NCI-H345 (cell line): ENCODE data around the gene OS9.

ENCODE experiments used
- DNase-seq: peaks from one replicate; lab custom pipeline; 2025; lab: John Stamatoyannopoulos, UW

OS9 gene

DNA sequence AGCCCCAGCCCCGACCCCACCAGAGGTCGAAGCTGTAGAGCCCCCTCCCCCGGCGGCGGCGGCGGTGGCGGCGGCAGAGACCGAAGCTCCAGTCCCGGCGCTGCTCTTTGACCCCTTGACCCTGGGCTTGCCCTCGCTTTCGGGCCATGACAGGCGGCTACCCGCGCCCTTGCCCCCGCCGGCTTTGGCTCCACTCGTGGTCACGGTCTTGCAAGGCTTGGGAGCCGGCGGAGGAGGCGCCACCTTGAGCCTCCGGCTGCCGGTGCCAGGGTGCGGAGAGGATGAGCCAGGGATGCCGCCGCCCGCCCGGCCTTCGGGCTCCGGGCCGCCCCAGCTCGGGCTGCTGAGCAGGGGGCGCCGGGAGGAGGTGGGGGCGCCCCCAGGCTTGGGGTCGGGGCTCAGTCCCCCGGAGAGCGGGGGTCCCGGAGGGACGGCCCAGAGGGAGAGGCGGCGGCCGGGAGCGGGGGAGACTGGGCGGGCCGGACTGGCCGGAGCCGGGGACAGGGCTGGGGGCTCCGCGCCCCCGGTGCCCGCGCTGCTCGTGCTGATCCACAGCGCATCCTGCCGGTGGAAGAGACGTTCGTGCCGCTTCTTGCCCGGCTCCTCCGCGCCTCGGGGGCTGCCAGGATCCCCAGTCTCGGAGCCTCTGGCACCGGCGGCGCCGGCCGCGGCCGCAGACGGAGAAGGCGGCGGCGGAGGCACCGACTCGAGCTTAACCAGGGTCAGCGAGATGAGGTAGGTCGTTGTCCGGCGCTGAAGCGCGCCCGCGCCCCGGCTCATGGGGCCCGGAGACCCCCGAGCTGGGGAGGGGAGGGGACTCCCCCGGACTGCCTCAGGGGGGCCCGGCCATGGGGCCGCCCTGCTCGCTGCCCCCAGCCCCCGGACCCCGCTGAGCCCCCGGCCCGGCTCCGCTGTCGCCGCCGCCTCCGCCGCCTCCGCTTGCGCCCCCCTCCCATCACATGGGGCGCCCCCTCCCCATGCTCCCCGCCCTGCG is 43.8 kb downstream of the OS9 start:
- no peak for DNase-seq

DNA sequence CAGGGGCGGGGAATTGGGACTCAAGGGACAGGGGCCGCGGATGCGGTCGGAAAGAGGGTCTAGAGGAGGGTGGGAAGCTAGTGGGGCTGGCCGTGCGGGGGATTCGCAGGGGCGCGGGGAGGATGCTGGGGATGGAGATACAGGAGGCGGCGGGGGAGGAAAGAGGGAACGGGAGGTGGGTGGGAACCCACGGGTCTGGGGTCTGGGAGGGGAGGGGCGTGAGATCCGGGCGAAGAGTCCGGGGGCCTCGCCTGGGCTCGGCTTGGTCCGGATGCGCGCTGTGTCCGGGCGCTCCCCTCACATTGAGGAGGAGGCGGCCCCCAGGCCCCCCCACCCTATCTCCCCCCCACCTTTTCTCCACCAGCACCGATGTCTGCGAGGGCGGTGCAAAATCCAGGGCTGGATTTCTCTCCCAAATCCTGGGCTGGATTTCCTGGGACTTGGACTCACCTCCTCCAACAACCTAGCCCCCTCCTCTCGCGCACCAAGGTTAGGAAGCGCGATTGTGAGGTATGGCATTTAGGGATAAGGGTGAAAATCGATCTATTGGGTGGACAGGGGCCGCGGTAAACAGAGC is 44.8 kb downstream of the OS9 start, which contains the start of gene AGAP2:
Gene AGAP2, minus strand, starts transcription at position 82 of the 577 bp plus-strand sequence. CDS start 496 bp downstream, outside the sequence.
- DNase-seq: peak; percentile 48

DNA sequence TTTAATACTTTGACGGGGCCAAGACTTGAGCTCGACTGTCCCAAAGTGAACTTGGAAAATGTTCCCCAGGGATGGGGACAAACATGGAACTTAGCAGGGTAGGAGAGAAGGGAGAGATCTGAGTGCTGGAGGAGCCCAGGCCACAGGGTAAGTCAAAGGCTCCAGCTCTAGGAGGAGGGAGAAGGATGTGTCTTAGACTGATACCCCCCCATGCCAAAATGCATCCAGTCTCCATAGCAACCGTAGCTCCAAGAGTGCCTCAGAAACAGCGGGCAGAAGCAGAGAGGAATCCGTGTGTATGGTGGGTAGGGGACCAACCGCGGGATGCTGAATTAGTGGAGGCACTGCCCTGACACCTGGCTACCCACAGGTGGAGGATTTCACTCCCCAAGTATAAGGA is 45.5 kb downstream of the OS9 start:
- no peak for DNase-seq

DNA sequence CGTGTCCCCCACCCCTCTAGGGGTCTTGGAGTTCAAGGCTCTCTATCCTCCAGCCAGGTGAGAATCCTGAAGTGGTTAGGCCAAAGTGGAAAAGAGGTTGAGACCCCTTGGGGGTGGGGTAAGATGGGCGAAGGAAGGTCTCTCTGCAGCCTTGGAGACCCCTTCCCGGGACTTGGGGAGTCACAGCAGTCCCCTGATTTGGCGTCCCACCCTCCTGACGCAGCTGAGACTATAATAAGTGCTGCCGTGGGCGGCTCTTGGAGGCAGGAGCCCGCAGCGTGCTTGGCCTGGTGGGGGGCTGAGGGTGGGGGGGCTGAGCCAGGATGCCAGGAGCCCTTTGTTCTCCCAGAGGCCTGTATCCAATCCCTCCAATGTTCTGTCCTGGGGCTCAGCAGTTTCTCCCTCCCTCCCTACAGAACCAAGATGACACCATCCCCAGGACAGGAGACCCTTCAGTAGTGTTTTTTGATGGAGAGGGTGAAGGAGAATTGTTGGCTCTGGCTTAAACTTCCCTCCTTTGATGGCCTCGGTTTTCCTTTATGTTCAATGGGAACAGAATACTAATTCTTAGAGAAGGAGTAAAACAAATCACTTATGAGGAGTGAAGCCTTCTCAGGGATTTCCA is 46.1 kb downstream of the OS9 start:
- DNase-seq: no peak

GRCh38 chr12:57740656-57741412 is 46.9 kb downstream of the OS9 start:
- DNase-seq: no peak

- DNase-seq: no peak
Measured at GRCh38 chr12:57741413-57741789, 47.5 kb downstream of the OS9 start.

DNA sequence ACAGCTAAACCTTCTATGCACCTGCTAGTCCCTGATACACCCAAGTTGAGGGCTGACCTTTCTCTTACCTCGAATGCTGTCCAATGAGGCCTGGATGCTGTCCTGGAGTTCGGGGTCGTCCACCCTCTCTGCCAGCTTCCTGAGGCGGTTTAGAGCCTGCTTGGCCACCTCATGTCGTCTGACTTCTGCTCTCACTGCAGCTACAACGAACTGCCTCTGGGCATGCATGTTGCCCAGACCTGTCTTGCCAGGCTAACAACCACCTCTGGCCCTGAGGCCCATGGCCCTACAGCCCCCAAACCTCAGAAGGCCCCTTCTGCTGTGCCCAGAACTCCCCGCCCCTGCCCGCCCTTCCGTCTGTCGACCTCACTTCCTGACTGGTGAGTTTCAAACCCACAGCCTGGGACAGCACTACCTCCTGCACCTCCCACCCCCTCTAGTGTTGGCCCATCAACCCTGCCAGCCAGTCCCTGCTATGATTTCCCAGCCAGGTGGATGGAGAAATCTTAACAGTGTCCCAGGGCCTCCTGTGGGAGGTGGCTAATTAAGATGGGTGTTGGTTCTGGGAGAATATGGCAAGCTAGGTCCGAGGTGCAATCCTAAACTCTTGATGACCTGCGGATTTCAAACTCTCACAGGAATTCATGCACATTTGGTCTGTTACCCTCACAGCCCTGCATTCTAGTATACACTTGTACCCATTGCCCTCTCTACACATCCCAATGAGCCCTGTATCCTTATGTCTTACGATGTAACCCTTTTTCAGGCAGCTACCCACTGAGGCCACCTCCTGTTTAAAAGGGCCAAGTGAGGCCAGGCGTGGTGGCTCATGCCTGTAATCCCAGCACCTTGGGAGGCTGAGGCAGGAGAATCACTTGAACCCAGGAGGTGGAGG is 48.2 kb downstream of the OS9 start:
- no peak for DNase-seq

GRCh38 chr12:57743769-57744168 is 49.8 kb downstream of the OS9 start:
- no peak for DNase-seq

GRCh38 chr12:57744194-57744776 is 50.4 kb downstream of the OS9 start:
- peak; percentile 92 for DNase-seq

DNA sequence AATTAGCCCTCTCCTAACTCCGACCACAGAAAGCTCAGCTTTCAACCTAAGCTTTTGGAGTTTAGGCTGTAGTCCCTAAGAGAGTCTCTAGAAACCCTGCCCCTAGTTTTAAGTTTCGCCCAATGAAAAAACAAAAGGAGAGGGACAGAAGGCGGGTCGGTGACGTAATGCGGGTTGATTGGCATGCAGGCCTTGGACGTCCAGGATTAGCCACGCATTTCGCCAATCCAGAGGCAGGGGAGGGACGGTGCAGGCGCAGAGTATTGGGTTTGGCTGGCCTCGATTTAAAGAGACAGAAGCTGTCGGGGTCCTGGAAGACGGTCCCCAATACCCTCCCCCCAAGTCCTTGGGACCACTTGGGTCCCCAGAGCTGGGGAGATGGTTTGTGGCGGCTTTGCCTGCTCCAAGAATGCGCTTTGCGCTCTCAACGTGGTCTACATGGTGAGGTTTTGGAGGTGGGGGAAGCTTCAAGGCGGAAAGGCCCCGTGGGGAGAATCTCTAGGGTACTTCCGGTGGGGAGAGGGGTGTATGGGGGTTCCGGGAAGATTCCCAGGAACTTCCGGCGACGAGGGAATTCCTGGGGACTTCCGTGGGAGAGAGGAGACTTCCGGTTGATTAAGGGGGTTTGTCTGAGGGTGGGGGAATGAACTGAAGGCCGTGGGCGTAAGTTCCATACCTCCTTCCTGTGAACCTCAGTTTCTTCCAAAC is 51.0 kb downstream of the OS9 start, which contains the start of gene TSPAN31:
Gene TSPAN31, plus strand, starts transcription at position 263 of the 708 bp plus-strand sequence. Its CDS starts 116 bp downstream, at position 379.
- DNase-seq: peak; percentile 96

DNA sequence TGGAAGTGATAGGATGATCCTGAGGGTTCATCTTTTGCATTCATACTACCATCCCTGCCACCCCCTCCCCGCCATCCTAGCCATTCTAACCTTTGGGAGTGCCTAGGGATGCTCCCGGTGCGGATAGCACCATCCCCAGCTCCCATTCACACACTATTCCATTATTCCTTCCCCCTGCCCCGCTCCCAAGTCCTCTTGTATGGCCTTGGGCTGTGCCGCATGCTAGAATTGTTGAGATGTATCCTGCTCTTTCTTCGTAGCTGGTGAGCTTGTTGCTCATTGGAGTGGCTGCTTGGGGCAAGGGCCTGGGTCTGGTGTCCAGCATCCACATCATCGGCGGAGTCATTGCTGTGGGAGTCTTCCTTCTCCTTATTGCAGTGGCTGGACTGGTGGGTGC is 51.6 kb downstream of the OS9 start:
- no peak for DNase-seq

DNA sequence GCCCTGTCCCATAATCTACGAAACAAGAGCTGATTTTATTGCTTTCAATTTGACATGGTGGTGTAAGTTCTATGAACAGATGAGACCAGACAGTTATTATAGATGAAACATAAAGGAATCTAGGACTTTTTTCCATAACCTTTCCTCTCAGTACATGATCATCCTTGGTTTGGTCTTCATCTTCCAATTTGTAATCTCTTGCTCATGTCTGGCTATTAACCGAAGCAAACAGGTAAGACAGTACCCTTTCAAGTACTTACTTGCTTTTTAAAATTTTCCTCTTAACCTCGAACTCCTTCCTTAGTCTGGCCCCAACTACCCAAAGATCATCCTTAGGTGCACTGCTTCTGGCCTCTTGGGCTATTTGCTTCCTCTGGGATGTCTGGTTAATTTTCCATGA is 52.1 kb downstream of the OS9 start:
- DNase-seq: no peak

- DNase-seq: no peak
Measured at GRCh38 chr12:57749061-57749460, 55.1 kb downstream of the OS9 start.

GRCh38 chr12:57750561-57751431 is 56.9 kb downstream of the OS9 start:
- no peak for DNase-seq

DNA sequence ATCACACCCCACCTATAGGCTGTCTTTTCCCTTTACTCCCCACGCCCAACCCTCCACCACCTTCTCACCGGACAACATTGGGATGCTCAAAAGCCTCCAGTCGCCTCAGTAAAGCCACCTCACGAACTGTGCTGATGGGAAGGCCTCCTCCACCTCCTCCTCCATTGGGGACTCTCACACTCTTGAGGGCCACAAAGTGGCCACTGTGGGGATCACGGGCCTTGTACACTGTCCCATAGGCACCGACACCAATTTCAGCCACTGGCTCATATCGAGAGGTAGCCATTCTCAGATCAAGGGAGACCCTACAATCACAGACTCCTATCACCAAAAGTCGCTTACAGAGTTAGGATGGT is 57.5 kb downstream of the OS9 start:
- no peak for DNase-seq

GRCh38 chr12:57751788-57752667 is 58.1 kb downstream of the OS9 start, which contains the start of gene CDK4:
TSS of gene CDK4 (minus strand) at chr12:57752310. CDS start at chr12:57751717, 593 bp downstream.
- DNase-seq: peak; percentile 99

DNA sequence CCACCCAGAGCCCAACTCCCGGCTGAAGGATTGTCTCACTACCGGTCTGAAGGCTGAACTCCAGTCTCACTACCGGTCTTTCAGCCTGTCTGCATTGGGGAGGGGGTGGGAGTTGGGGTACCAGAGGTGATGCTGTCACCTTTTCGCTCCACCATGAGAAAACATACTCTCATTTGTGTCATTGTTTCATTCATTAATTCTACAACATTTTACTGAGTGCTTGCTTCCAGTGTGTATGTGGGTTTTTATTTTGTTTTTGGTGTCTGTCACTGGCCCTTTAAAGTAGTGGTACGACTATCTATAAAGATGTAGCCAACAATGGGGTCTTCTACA is 58.7 kb downstream of the OS9 start:
- DNase-seq: no peak

- no peak for DNase-seq
Measured at GRCh38 chr12:57753756-57754337, 59.9 kb downstream of the OS9 start.
